ENCODE measurements around the gene TMEM143.
"Not testable (repeated sequence)": the region's sequence is repeated elsewhere in the genome, so short reads cannot be mapped to it uniquely, and the experiment has no call there.

The TMEM143 gene

DNA sequence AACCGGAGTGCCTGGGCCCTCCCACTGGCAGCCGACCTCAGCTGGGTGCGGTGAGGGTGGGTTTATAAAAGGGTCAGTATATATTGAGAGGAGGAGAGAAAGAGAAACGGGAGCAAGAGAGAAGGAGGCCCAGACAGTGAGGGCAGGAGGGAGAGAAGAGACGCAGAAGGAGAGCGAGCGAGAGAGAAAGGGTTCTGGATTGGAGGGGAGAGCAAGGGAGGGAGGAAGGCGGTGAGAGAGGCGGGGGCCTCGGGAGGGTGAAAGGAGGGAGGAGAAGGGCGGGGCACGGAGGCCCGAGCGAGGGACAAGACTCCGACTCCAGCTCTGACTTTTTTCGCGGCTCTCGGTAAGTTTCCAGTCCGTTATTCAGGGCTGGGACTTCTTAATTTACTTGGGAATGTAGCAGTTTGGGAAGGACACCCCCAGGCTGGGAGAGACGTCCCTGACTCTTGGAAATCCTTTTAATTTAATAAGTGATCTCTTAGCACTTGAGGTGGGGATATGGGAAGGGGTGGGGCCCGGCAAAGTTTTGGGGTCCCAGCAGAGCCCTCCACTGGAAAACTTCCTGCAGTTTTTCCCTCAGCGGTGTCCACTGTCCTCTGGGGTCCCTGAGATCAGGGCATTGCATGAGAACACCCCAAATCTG is 38.4 kb downstream of the TMEM143 start, which contains the start of gene EMP3:
Gene EMP3 (plus strand): TSS at position 288 of the 646 bp plus-strand sequence. CDS start 1,293 bp downstream, outside the sequence.
- DNase-seq: peak; percentile 64 to 65

DNA sequence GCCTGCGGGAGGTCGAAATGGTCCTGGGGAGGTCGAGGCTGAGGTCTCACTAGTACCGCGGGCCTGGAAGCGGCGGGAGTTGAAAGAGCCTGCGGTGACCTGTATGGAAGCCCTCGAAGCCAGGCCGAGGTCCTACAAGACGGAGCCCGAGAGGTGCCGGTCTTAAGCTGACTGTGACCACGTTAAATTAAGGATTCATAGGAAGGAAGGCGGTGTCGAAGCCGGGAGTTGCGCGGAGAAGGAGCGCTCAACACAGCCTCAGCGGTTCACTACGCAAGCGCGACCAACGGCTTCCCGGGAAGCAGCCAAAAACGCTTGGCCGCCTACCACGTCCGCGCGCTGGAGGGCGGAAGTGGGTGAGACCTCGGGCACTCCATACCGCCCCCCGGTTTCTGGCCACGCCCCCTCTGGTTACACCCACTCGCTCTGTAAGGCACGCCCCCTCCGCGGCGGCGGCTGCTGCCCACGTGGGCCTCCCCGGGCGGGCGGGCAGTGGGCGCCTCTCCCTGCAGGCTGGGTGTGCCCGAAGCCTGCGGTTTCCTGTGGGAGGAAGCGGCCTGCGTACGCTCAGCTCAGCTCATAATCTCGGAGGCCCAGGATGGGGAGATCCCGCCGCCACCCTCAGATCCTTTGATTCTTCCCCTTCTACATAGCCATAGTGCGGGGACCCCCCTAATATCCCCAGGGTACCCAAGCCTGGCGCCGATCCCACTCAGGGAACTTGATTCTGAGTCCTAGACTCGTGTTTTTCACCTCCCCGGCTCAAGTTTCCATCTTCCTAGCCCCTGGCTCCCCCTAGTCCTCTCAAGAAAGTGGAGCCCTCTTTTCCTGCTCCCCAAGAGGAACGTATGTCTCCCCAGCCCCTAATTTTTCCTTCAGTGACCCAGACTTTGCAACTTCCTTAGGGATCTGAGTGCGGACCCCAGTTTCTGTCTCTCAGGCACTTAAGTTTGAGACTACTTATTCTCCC is 41.8 kb downstream of the TMEM143 start:
- peak; percentile 93 to 95 for DNase-seq

DNA sequence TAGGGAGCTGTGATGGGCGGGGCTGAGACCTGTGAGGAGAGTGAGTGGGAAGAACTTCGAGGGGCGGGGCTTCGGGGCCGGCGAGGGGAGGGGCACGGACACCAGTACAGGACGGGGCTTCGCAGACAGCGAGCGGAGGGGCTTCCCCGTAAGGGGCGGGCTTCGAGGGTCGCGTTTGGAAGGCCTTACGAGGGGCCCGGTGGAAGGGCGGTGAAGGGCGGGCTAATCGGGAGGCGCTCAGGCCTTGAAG is 42.4 kb downstream of the TMEM143 start:
- peak; percentile 78 to 89 for DNase-seq

DNA sequence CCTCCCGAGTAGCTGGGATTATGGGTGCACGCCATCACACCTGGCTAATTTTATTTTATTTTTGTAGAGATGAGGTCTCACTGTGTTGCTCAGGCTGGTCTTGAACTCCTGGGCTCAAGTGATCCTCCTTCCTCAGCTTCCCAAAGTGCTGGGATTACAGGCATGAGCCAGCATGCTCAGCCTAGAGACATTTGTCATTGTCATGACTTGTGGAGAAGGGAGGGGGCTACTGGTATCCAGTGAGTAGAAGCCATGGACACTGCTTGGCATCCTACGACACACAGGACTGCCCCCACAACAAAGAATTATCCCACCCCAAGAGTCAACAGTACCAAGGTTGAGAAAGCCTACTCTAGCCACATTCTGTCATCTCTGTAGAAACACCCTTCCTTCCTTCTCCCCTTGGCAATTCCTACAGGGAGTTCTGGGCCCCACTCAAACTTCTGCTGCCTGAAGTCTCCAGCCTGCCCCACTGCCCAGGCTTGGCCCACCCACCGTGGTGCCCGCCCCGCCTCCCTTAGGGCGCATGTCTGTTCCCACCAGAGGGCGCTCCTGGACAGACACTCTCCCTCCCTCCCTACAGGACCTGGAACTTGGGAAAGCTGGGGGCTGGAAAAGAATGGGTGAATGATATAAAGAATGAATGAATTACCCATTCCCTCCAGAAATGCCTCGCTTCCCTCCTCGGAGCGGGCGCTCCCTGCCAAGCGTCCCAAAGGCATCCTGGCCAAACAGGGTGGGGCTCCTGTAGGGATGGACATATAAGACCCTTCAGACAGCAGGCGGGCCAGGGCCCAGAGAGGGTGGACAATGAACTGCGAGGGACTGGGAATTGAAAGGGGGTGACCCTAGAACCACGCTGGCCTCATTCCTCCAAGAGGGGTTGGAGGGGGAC is 43.8 kb downstream of the TMEM143 start:
- peak; percentile 30 to 34 for DNase-seq

DNA sequence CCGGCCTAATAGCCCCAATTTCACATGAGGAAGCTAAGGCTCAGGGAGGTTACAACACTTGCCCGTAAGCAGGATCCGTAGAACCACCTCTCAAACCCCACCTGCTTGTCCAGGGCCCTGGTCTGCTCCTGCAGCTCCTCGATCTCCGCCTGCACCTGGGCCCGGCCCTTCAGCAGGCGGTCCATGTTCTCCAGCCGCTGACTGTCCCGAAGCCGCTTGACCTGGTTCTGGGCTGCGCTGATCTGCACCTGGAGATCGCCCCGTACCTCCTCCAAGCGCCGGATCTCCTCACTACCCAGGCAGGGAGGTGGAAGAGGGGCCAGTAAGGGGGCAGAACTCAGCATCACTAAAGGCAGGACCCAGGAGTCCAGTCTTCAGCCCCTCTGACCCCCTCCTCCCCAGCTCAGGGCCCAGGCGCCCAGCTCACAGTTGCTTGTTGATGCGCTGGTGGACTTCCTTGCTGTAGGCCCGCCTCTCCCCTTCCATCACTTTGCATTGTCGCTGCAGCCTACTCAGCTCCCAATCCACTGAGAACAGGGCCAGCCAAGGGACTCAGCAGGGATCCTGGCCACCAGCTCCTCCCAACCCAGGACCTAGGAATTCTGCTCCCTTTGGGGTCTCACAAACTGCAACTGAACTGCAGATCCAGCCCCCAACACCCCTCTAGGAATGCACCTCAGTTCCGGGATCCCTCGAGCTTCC is 45.3 kb downstream of the TMEM143 start:
- no peak for DNase-seq

DNA sequence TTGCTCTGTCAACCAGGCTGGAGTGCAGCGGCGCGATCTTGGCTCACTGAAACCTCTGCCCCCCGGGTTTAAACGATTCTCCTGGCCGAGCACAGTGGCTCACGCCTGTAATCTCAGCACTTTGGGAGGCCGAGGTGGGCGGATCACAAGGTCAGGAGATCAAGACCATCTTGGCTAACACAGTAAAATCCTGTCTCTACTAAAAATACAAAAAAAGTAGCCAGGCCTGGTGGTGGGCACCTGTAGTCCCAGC is 46.1 kb downstream of the TMEM143 start:
- DNase-seq: not testable (repeated sequence)

DNA sequence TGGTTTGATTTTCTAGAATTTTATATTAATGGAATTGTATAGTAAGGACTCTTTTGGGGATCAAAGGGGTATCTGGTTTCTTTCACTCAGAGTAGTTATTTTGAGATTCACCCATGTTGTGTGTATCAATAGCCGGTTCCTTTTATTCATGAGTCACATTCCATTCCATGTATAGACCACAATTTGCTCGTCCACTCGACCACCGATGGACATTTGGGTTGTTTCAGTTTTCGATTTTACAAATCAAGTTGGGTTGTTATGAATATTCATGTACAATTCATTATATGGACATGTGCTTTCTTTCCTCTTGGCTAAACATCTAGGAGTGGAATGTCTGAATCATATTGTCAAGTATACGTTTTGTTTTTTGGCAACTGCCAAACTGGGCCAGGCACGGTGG is 48.0 kb downstream of the TMEM143 start:
- DNase-seq: no peak

DNA sequence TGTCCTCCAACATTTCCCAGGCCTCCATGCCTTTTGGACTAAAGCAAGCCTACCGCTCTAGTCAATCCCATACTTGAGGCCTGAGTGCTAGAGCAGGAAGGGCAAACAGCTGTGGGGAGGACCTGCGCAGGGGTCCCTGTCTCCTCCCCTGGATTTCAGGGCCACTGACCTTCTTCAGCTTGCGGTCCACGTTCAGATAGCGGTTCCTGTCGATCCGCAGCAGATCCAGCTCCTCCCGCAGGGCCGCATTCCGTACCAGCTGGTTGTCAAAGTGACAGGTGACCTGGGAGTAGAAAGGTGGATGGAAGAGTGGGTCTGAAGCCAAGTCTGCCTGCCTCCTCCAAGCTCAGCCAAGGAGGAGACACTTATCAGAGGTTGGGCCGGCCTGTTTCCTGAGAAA is 52.4 kb downstream of the TMEM143 start:
- no peak for DNase-seq

DNA sequence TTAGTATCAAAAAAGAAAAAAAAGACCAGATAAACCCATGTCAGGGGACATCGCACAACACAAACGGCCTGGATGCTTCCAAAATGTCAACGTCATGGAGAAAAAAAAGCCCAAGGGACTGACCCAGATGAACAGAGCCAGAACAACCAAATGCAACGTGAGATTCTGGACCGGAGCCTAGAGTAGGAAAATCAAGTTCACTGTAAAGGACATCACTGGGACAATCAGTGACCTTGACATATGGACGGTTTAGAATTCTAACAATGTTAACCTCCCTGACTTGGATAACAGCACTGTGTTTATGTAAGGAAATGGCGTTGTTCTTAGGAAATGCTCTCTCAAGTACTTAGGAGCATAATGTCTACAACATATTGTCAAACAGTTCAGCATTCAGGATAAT is 53.5 kb downstream of the TMEM143 start:
- no peak for DNase-seq

DNA sequence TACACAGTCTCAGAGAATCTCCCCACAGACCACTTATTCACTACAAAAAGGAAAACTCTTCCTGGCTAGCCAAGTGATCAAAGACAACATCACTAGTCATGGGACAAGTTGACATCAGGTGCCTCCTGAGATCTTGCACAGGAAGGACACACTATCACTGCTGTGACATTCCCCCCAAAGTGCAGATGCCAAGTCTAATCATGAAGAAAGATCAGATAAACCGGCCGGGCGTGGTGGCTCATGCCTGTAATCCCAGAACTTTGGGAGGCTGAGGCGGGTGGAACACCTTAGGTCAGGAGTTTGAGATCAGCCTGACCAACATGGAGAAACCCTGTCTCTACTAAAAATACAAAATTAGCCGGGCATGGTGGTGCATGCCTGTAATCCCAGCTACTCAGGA is 54.0 kb downstream of the TMEM143 start:
- DNase-seq: not testable (repeated sequence)

DNA sequence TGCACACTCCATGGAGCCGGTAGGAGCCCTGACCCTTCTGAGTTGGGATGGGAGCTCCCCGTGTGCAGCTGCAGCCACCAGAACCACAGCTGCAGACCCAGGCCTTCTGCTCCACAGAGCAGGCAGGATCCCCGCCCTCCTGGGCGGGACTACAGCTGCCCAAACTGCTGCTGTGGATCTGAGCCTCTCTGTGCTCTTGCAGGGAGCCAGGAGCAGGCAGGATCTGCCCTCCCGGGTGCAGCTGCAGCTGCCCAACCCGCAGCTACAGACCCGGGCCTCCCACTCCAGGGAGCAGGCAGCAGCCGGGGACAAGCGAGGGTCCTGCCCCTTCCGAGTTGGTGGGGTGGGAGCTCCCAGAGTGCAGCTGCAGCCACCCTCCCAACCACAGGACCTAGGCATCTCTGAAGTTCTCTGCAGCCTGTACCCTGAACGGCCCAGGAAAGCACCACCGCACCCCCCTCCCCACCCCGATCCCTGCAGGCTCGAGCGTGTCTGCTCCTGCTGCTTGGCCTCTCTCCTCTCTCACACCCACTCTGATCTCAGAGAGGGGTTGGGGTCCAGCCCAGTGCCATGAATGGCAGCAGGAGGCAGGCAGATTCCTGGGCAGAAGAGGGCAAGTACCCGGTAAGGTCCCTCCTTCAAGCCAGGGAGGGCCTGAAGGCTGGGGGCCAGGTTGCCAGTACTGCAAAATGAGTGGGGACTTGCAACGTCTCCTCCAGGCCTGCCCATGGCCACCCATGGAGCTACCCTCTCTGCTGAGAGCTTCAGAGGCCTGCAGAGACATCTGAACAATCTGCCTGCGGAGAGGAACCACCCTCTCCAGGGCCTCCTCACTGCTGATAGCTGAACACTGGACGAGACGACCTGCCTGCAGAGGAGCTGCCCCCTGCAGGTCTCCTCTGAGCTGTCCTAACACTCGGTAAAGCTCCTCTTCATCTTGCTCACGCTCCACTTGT is 54.8 kb downstream of the TMEM143 start:
- DNase-seq: peak in 1 of 2 experiments; percentile 6

DNA sequence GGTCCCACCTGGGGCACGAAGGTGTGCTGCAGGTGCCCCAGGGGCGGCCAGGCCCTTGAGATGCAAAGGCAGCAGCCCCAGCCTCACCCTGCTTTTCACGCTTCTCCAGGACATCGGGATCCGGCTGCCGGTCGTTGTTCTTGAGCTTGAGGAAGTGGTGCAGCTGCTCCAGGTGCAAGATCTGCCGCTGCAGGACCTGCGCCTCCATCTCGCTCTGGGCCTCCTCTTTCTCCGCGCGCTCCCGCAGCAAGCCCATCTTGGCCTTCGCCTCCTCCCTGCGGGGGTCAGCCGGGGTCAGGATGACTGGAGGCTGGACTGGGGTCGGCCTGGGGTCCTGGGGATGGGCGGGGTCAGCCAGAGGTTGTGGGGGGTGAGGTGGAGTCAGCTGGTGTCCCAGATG is 59.9 kb downstream of the TMEM143 start:
- no peak for DNase-seq

DNA sequence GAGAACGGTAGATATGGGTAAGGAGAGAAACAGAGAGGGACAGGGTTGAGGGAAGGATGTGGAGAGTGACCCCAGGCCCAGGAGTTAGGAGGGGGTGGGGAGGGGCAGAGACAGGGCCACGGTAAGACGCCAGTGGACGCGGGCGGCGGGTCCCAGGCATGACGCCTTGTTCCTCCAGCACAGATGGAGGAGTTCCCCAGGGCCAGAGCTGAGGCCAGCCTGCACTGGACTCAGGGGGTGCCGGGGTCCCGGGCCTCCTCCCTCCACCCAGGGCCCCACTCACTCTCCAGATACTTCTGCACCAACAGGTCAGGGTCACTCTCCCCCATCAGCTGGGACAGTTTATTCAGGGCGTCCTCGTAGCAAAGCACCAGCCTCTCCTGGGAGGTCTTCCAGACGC is 60.4 kb downstream of the TMEM143 start:
- no peak for DNase-seq

DNA sequence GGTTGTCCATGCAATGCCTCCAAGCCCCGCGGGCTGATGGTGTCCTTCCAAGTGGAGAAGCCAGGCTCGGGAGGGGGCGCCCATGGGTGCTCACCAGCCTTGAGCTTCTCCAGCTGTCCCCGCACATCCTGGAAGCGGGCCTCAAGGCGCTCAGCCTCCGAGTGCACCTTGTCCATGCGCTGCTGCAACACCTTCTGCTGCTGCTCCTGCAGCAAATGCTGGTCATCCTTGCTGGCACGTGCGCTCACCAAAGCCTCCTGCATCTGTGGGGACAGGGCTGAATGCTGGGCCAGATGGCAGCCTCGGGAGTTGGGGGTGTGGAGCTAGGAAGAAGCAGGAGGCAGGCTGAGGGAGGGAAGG is 61.2 kb downstream of the TMEM143 start:
- DNase-seq: no peak

DNA sequence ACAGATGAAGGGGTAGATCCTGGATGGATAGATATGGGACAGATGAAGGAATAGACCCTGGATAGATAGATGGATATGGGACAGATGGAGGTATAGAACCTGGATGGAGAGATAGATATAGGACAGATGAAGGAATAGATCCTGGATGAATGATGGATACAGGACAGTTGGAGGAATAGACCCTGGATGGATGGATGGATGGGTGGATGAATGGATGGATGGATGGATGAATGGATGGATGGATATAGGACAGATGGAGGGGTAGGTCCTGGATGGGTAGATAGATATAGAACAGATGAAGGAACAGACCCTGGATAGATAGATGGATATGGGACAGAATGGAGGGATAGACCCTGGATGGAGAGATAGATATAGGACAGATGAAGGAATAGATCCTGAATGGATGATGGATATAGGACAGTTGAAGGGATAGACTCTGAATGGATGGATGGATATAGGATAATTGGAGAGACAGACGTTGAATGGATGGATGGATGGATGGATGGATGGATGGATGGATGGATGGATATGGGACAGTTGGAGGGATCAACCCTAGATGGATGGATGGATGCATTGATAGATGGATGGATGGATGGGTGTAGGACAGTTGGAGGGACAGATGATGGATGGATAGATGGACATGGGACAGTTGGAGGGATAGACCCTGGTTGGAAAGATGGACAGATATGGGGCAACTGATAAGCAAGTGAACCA is 61.7 kb downstream of the TMEM143 start:
- no peak for DNase-seq

DNA sequence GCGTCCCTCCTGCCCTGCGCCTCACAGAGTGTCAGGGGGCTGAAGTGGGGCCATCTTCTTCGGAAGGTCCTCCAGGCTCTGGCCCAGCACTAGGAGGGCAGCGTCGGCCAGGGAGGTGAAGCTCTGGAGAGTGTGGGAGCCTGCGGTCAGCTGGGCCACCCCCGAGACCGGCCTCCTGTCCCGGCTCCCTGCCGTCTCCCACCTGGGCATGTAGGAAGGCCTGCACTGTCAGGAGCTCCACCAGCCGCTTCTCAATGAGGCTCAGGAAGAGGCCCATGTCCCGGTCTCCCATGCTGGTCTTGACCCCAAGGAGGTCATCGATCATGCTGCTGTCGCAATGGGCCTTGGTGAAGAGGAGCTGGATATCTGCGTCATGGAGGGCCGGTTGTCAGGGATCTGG is 65.8 kb downstream of the TMEM143 start:
- no peak for DNase-seq

DNA sequence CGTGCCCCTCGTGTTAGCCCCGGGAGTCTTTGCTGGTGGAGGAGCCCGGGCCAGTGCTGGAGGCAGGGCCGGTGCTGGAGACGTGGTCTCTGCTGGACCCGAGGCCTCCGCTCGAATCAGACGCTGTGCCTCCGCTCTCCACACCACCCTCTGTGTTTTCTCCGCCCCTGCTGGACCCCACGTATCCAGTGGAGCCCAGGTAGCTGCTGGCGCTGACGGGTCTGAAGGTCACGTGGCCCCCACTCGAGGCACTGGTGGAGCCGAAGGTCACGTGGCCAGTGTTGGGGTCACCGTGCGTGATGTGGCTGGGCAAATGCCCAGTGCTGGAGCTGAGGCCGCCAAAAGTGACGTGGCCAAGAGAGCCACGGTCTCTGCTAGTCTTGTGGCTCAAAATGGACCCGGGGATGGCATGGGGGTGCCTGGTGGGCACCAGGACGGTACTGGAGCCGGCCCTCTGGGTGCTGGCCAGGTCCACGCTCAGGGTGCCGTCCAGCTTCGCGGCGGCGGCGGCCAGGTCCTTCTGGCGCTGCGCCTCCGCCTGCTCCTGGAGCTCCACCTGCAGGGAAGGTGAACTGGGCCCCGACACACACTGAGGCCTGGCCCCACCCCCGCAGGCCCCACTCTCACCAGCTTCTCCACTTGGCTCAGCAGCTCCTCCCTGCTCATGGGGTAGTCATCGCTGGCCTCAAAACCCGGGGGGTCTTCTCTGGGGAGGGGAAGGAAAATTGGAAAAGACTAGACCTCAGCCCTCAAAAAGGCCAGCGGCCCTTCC is 66.6 kb downstream of the TMEM143 start:
- no peak for DNase-seq

DNA sequence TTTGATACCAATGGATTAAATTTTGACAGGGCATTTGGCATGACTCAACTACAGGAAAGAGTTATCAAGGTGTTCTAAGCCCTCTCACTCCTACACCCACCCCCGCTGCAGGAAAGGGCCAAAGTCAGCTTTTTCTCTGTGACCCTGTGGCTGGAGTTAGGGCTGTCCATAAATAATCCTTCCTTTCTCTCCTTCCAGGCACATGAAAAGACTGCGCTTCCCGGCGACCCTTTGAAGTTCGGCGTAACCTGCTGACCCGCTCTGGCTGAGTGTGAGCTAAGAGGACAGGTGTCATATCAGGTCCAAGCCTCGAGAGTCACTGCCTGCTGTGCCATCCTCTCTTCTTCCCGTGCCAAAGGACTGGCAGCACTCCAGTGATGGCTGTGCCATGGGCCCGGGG is 68.3 kb downstream of the TMEM143 start:
- no peak for DNase-seq

DNA sequence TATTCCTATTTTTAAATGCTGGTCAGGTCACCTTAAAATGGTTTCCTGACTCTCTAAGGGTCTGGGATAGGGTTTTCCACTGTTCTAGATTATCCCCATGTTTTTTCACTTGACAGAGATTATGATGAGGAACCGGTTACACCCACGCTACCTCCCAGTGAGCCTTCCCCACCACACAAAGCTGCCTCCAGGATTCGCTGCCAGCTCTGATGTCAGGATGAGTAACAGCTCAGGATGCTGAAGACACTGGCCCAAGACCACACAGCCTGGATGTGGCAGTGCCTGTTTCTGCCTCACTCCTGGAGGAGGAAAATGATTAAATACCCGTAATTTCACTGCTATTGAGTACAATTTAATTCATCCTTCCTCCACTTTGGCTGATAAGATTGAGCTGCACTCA is 70.9 kb downstream of the TMEM143 start:
- no peak for DNase-seq

DNA sequence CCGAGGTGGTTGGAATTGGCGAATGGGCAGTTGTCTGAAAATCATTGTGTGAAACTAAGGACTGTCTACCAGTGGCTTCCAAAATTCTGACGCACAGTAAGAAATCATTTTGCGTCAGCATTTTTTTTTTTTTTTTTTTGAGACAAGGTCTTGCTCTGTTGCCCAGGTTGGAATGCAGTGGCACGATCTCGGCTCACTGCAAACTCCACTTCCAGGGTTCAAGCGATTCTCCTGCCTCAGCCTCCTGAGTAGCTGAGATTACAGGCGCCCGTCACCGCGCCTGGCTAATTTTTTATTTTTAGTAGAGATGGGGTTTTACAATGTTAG is 72.3 kb downstream of the TMEM143 start:
- not testable (repeated sequence) for DNase-seq

Measured in AML-193 (cell line).